K562 (cell line): ENCODE data around the gene CGA.

Experiments used
- GATAD2B ChIP-seq: fragments of 450-650 bp; IDR thresholded peaks from 2 replicates; pipeline ENCODE4 v1.6.1; 2017; ENCODE audit warnings: mild to moderate bottlenecking, borderline replicate concordance
- KLF6 ChIP-seq: fragments of 250-450 bp; sonication (Bioruptor Pico); IDR thresholded peaks from 2 replicates; pipeline ENCODE4 v1.4.0; 2020; ENCODE audit warnings: mild to moderate bottlenecking, moderate library complexity, borderline replicate concordance
- RHOXF2B ChIP-seq: fragments of 250-450 bp; sonication (Bioruptor Pico); conservative IDR thresholded peaks from 2 replicates; pipeline ENCODE4 v1.5.1; 2021
- TF ChIP-seq, protein P1 (sequence below), 3 experiments: IDR thresholded peaks in 2 of 3; conservative IDR thresholded peaks in 1 of 3; 2 replicates each; pipeline ENCODE4 v1.5.1; 2011 to 2012; ENCODE audit warnings: low read length in 3 of 3, mild to moderate bottlenecking in 3 of 3, control low read depth in 2 of 3, improper control_type of control experiment in 1 of 3, inconsistent platforms in 1 of 3, low read depth in 1 of 3, mixed read lengths in 1 of 3, moderate library complexity in 1 of 3; ENCODE audit not compliant: insufficient read depth in 2 of 3
- TF ChIP-seq, protein P2 (sequence below): sonication (generic); formaldehyde crosslinking; IDR thresholded peaks from 2 replicates; pipeline ENCODE4 v1.9.0; 2022; ENCODE audit warnings: mild to moderate bottlenecking, missing genetic modification reagents

GRCh38 chr6:87122477-87122876, 27.6 kb upstream of the CGA start:
- TF ChIP-seq, protein P1, sequence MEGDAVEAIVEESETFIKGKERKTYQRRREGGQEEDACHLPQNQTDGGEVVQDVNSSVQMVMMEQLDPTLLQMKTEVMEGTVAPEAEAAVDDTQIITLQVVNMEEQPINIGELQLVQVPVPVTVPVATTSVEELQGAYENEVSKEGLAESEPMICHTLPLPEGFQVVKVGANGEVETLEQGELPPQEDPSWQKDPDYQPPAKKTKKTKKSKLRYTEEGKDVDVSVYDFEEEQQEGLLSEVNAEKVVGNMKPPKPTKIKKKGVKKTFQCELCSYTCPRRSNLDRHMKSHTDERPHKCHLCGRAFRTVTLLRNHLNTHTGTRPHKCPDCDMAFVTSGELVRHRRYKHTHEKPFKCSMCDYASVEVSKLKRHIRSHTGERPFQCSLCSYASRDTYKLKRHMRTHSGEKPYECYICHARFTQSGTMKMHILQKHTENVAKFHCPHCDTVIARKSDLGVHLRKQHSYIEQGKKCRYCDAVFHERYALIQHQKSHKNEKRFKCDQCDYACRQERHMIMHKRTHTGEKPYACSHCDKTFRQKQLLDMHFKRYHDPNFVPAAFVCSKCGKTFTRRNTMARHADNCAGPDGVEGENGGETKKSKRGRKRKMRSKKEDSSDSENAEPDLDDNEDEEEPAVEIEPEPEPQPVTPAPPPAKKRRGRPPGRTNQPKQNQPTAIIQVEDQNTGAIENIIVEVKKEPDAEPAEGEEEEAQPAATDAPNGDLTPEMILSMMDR (IDR thresholded peaks at IDR 0.05 in 2 of 3, conservative IDR thresholded peaks at IDR 0.05 in 1 of 3; ENCODE audit: insufficient read depth in 2 of 3, low read depth in 1 of 3, low read length in 3 of 3): no peak
- TF ChIP-seq GATAD2B (no peak), KLF6 (CRISPR knock-in tag) (no peak), RHOXF2B (CRISPR knock-in tag) (no peak)
- TF ChIP-seq, protein P2, sequence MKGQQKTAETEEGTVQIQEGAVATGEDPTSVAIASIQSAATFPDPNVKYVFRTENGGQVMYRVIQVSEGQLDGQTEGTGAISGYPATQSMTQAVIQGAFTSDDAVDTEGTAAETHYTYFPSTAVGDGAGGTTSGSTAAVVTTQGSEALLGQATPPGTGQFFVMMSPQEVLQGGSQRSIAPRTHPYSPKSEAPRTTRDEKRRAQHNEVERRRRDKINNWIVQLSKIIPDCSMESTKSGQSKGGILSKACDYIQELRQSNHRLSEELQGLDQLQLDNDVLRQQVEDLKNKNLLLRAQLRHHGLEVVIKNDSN (CRISPR knock-in tag): no peak
